HEK293 (cell line): Measurements from ENCODE around the gene VAT1.

Experiments used
- CTCF ChIA-PET: fragments of 350-600 bp; formaldehyde crosslinking; extraction: SDS; loops from one replicate; lab custom pipeline; 2021; ENCODE audit warnings: antibody characterized with exemption; lab: Yijun Ruan, JAX
- POLR2A ChIA-PET: fragments of 300-600 bp; formaldehyde crosslinking; extraction: SDS; loops from one replicate; lab custom pipeline; 2020; ENCODE audit warnings: antibody characterized with exemption, inconsistent platforms; lab: Yijun Ruan, JAX
- H3K27ac ChIP-seq: fragments of 200-500 bp; sonication (Bioruptor generic); 2 replicates; pipeline ENCODE4 v1.5.1; 2014; ENCODE audit warnings: low read depth, low read length, control low read depth, inconsistent platforms; ENCODE audit errors: extremely low read depth
- H3K36me3 ChIP-seq, 2 experiments: fragments of 200-500 bp in 1 of 2; sonication (Bioruptor generic) in 1 of 2; 1 replicate in 1 of 2; 2 replicates in 1 of 2; pipeline ENCODE4 v1.5.1; 2014 to 2017; ENCODE audit warnings: inconsistent platforms in 2 of 2, low read length in 2 of 2; ENCODE audit not compliant: control insufficient read depth in 2 of 2, insufficient read depth in 1 of 2
- H3K4me1 ChIP-seq: fragments of 200-500 bp; sonication (Bioruptor generic); 2 replicates; pipeline ENCODE4 v1.5.1; 2014; ENCODE audit warnings: mild to moderate bottlenecking, low read length, inconsistent platforms; ENCODE audit not compliant: control insufficient read depth, insufficient read depth
- H3K4me3 ChIP-seq: 2 replicates; pipeline ENCODE4 v1.5.1; 2011; ENCODE audit warnings: low read depth, mild to moderate bottlenecking, control low read depth, low read length, moderate library complexity
- H3K9me3 ChIP-seq: fragments of 200-500 bp; sonication (Bioruptor generic); 2 replicates; pipeline ENCODE4 v1.5.1; 2014; ENCODE audit warnings: low read depth, low read length, inconsistent platforms; ENCODE audit not compliant: control insufficient read depth, insufficient read depth
- KLF10 ChIP-seq: fragments of 450-650 bp; IDR thresholded peaks from 2 replicates; pipeline ENCODE4 v1.5.1; 2018; ENCODE audit warnings: missing biosample characterization, mild to moderate bottlenecking, missing genetic modification characterization
- ZNF223 ChIP-seq: fragments of 450-650 bp; formaldehyde crosslinking; IDR thresholded peaks from 2 replicates; pipeline ENCODE4 v1.5.1; 2016; ENCODE audit warnings: missing biosample characterization, missing genetic modification characterization
- ZNF341 ChIP-seq: fragments of 450-650 bp; formaldehyde crosslinking; IDR thresholded peaks from 2 replicates; pipeline ENCODE4; 2016; ENCODE audit warnings: low read depth, missing biosample characterization, missing genetic modification characterization

VAT1 gene

DNA sequence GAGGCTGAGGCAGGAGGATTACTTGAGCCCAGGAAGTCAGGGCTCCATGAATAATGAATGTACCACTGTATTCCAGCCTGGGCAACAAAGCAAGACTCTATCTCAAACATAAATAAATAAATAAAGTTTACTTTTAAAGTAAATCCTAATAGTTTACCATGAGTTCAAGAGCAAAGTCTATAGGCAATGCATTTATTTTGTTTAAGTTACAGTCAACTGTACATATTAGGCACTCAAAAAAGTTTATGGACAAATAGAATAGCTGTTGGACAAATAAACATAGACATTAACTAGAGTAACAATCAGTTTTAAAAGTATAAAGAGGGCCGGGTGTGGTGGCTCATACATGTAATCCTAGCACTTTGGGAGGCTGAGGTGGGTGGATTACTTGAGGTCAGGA, 54.3 kb downstream of the VAT1 start:
- Histone ChIP-seq H3K27ac (no peak overlapping the region), H3K36me3 (peaks cover 2% of the 10 kb centered on the region in 2 experiments; a peak in 2 of 3 replicates), H3K9me3 (no peaks in the 10 kb centered on the region), H3K4me3 (no peak overlapping the region), H3K4me1 (no peaks in the 10 kb centered on the region)
- TF ChIP-seq KLF10 (no peak), ZNF341 (tag by site-specific recombination) (no peak), ZNF223 (no peak)
- ChIA-PET CTCF (interaction anchor here (0.6 kb wide), 2 partner anchors 30 to 148 kb away, joined by 4 to 5 read pairs; partner anchors contain the start of gene RPL27), POLR2A (interaction anchor here (0.6 kb wide), 1 partner anchor 12 kb away, joined by 5 read pairs; no protein-coding TSS in a partner anchor)
